GM12878 (cell line): Measurements from ENCODE around the gene REST. TPM values are rescaled to one million over a fixed set of nuclear protein-coding genes. Genes with fewer than 3 reads are reported as not detected.

Experiments
- BHLHE40 ChIP-seq, 2 experiments: fragments of 450-650 bp in 1 of 2; IDR thresholded peaks; 2 replicates each; pipeline ENCODE4 v1.6.1; 2011 to 2017; ENCODE audit warnings: low read depth in 2 of 2, borderline replicate concordance in 1 of 2, improper control_type of control experiment in 1 of 2, low read length in 1 of 2, mild to moderate bottlenecking in 1 of 2
- DPF2 ChIP-seq: fragments of 450-650 bp; IDR thresholded peaks from 2 replicates; pipeline ENCODE4 v1.6.1; 2017; ENCODE audit warnings: mild to moderate bottlenecking
- GATAD2B ChIP-seq: fragments of 450-650 bp; conservative IDR thresholded peaks from 2 replicates; pipeline ENCODE4 v1.6.1; 2017; ENCODE audit warnings: low read depth, mild to moderate bottlenecking, moderate library complexity
- MEF2A ChIP-seq: IDR thresholded peaks from 2 replicates; pipeline ENCODE4 v1.6.1; 2011; ENCODE audit warnings: low read depth, mild to moderate bottlenecking, low read length, moderate library complexity; ENCODE audit not compliant: insufficient read depth
- RB1 ChIP-seq: fragments of 450-650 bp; formaldehyde crosslinking; IDR thresholded peaks from 2 replicates; pipeline ENCODE4 v1.6.1; 2017; ENCODE audit warnings: mild to moderate bottlenecking, borderline replicate concordance
- ZNF592 ChIP-seq: fragments of 450-650 bp; IDR thresholded peaks from 2 replicates; pipeline ENCODE4 v1.6.1; 2017; ENCODE audit warnings: mild to moderate bottlenecking, moderate library complexity
- polyA plus RNA-seq, 11 experiments: library from polyadenylated mRNA; depleted of rRNA in 4 of 11; unstranded in 6 of 11; stranded (reverse) in 5 of 11; fragments of >200 nt; fragmentation: Nextera tagmentation in 4 of 11; fragmentation: Illumina TruSeq in 1 of 11; extraction: Ambion mirVana in 4 of 11; extraction: Trizol in 1 of 11; gene quantifications; 1 replicate in 1 of 11; 2 replicates in 10 of 11; pipeline versions ENCODE4 v1.2.1 to v1.2.3, GENCODE V29; 2011 to 2016; ENCODE audit warnings: inconsistent platforms in 2 of 11, missing spikeins in 2 of 11, low read depth in 1 of 11
- total RNA-seq, 4 experiments: library from RNA; depleted of rRNA in 3 of 4; stranded (reverse); fragments of >200 nt in 3 of 4; fragmentation: Illumina TruSeq in 1 of 4; extraction: Trizol in 1 of 4; gene quantifications; 2 replicates each; pipeline versions ENCODE4 v1.2.1 to v1.2.3, GENCODE V29; 2013 to 2021
- TF ChIP-seq, protein P1 (sequence below): fragments of 450-650 bp; conservative IDR thresholded peaks from 2 replicates; pipeline ENCODE4 v1.6.1; 2017; ENCODE audit warnings: mild to moderate bottlenecking, moderate library complexity

Gene REST
- total and polyA plus RNA-seq, 10 of the 15 experiments (the other 5 are each of a cell fraction or from before 2014, with no cell fraction given) = 3.7 to 36.3 (median 20.4) TPM

DNA sequence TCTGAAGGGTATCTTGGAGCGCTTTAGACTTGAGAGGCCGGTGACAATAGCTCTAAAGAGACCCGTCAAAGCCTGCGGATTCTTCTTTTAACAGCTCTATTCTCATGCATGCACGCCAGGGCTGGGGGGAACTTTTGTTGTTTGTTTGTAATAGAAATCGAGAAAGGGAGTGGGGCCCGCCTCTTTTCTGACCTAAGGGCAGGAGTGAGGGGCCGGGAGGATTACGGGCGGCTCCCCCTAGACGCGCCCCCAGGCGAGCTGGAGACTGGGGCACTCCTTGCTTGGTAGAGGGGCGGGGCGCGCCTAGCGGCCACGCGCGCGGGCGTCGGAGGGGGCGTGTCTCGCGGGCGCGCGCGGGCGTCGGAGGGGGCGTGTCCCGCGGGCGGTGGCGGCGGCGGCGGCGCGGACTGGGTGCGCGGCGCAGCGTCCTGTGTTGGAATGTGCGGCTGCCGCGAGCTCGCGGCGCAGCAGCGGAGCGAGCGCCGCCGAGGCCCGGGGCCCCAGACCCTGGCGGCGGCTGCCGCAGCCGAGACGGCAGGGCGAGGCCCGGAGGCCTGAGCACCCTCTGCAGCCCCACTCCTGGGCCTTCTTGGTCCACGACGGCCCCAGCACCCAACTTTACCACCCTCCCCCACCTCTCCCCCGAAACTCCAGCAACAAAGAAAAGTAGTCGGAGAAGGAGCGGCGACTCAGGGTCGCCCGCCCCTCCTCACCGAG, at the start of gene REST (continued):
- TF ChIP-seq ZNF592 (no peak), BHLHE40 (IDR thresholded peaks at IDR 0.05; ENCODE audit: borderline replicate concordance in 1 of 2, low read depth in 2 of 2, low read length in 1 of 2) (peak in 1 of 2 experiments; percentile 45; a peak in 2 of 4 replicates), RB1 (peak; percentile 48; the same call in 1 of the 2 replicates), DPF2 (peak; percentile 26; the same call in 1 of the 2 replicates), MEF2A (0 out of 2 replicates have a peak, but pooled peaks have one; percentile 4), GATAD2B (peak; percentile 32; the same call in 1 of the 2 replicates)
- TF ChIP-seq, protein P1, sequence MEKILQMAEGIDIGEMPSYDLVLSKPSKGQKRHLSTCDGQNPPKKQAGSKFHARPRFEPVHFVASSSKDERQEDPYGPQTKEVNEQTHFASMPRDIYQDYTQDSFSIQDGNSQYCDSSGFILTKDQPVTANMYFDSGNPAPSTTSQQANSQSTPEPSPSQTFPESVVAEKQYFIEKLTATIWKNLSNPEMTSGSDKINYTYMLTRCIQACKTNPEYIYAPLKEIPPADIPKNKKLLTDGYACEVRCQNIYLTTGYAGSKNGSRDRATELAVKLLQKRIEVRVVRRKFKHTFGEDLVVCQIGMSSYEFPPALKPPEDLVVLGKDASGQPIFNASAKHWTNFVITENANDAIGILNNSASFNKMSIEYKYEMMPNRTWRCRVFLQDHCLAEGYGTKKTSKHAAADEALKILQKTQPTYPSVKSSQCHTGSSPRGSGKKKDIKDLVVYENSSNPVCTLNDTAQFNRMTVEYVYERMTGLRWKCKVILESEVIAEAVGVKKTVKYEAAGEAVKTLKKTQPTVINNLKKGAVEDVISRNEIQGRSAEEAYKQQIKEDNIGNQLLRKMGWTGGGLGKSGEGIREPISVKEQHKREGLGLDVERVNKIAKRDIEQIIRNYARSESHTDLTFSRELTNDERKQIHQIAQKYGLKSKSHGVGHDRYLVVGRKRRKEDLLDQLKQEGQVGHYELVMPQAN = peak; percentile 57
